Activated CD4-positive, alpha-beta T cell treated with anti-CD3 and anti-CD28 coated beads for 48 hours (primary cell): ENCODE measurements around the gene SPR.

Experiments
- DNase-seq: peaks from one replicate; pipeline ENCODE4 v3.0.0-alpha.2; 2020

SPR gene

GRCh38 chr2:72916743-72917137 is 29.5 kb downstream of the SPR start:
- DNase-seq: no peak

- DNase-seq: peak; percentile 69
Observed at GRCh38 chr2:72917138-72917876, 30.1 kb downstream of the SPR start, which contains the start of gene EMX1. EMX1 (plus strand) TSS chr2:72917519; CDS start chr2:72917853, 334 bp downstream.

DNA sequence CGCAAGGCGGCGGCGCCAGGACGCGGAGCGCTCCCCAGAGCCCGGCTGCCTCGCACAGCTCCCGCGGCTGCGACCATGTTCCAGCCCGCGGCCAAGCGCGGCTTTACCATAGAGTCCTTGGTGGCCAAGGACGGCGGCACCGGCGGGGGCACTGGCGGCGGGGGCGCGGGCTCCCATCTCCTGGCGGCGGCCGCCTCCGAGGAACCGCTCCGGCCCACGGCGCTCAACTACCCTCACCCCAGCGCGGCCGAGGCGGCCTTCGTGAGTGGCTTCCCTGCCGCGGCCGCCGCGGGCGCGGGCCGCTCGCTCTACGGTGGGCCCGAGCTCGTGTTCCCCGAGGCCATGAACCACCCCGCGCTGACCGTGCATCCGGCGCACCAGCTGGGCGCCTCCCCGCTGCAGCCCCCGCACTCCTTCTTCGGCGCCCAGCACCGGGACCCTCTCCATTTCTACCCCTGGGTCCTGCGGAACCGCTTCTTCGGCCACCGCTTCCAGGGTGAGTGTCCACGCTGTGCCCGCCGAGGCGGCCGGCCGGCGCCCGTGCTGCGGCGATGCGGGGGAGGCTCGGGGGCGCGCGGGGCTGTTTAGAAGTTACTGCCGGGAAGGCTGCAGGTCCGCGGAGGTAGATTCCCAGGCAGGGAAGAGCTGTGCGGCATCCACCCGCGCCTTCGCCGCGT is 30.8 kb downstream of the SPR start:
- DNase-seq: peak; percentile 22

GRCh38 chr2:72919414-72920317 is 32.5 kb downstream of the SPR start:
- no peak for DNase-seq

DNA sequence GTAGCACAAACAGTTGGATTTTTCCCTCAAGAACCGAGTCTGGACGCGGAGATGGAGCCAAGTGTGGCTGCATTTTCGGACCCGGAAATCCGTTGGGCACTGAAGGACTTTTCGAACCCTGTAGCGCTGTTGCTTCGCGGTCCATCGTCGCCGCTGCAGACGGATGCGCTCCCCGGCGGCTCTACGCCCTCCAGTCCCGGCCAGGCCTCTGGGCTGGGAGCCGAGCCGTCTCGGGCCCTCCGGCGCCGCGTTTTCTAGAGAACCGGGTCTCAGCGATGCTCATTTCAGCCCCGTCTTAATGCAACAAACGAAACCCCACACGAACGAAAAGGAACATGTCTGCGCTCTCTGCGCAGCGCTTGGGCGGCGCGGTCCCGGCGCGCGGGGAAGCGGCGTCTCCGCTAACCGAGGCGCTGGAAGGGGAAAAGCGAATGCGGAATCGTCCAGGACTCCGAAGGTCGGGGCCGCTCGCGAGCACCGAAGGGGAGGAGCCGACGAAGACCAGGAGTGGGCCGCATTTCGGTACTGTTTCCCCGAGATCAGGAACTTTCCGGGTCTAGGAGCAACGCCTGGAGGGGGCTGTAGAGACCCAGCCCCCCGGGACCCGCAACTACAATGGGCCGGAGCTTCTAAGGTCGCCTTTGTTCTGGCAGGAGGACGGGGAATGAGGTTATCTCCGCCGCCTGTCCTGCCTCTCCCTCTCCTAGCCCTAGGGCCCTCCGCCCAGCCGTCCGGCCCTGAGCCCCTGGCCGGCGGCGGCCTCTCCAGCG is 33.3 kb downstream of the SPR start:
- peak; percentile 54 for DNase-seq

DNA sequence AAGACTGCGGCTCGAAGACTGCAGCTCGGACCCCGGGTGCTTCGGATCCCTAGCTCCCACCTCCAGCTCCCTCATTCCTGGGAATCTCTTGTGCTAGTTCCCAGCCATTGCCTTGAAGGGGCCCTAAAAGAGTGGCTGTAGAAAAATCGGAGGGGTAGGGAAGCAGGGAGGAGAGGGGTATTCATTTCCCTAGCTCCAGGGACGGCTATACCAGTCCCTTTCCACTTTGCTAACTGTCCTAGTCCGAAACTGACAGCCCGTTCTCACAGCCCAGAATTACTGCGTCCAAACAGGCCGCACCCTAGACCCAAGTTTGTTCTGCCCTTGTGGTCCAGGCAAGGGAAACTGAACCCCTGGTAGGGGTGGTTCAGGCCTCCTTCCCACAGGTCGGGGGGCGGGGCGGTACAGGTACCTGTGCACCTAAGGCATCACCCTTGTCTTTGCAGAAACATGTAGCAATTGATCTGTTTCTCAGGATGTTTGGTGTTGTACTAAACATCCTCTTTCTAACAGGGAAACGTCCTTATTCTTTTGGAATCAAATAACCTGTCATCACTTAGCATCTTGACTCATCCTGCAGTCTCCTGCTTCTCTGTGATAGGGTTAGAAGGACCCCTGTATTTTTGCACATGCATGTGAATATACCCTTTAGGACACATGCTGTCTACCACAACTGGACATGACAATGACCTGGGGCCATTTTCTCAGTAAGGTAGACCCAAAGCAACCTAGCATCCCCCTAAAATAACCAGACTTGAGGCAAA is 34.1 kb downstream of the SPR start:
- DNase-seq: no peak

GRCh38 chr2:72921853-72922252 is 34.6 kb downstream of the SPR start:
- DNase-seq: no peak

DNA sequence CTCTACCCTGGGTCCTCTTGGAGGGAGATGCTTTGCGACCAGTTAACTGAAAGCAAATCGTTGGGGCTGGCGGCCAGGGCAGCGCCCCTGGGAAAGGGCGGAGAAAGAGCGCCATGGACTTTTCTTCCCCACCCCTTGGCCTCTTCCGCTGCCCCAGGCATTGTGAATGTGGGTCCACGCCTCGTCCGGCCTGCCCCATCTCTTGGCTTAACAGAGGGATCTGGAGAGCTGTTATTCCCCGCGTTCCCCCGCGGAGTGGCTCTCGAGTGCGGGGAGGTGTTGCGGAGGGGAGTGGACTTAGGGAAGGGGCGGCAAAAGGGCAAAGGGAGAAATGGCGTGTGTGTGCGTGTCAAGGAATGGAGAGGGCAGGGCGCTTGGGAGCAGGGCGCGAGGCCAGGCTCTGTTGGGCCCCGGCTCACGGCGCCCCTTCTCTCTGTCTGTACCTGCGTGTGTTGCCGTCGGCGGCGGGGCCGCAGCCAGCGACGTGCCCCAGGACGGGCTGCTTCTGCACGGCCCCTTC is 36.7 kb downstream of the SPR start:
- DNase-seq: no peak

DNA sequence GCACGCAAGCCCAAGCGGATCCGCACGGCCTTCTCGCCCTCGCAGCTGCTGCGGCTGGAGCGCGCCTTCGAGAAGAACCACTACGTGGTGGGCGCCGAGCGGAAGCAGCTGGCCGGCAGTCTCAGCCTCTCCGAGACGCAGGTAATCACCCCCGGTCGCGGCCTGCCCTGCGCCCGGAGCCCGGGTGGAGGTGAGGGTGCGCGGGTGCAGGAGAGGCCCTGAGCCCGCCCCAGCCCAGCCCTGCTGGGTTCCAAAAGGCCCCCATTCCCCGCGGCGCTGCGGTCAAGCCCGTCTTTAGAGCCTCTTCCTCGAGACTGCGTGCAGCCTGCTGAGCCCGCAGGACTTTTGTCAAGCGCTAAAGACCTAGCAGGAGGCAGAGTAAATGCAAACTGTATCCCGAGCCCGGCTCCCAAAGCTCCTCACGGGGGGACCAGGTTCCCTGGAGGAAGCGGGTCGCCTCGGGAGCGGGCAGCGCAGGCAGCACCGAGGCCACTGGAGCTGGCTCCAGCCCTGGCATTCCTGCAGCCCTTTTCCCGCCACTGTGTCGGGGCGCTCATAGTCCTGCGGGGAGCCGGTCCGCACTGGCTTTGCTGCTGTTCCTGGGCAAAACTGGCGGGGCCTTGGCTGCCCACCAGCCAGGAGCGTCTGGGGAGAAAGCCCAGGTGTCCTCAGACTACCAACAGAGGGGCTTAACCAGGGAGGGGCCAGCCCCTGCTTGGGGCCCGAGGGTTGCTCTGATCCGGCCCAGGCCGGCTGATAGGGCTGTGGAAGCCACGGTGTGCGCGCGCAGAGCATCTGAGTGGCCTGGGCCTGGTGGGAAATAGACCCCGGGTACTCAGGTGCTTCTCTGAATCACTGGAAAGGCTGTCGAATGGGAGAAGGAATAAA is 37.4 kb downstream of the SPR start:
- peak; percentile 18 for DNase-seq

- no peak for DNase-seq
Observed at GRCh38 chr2:72925328-72925943, 38.2 kb downstream of the SPR start.

- DNase-seq: no peak
Observed at GRCh38 chr2:72926368-72926767, 39.2 kb downstream of the SPR start.

DNA sequence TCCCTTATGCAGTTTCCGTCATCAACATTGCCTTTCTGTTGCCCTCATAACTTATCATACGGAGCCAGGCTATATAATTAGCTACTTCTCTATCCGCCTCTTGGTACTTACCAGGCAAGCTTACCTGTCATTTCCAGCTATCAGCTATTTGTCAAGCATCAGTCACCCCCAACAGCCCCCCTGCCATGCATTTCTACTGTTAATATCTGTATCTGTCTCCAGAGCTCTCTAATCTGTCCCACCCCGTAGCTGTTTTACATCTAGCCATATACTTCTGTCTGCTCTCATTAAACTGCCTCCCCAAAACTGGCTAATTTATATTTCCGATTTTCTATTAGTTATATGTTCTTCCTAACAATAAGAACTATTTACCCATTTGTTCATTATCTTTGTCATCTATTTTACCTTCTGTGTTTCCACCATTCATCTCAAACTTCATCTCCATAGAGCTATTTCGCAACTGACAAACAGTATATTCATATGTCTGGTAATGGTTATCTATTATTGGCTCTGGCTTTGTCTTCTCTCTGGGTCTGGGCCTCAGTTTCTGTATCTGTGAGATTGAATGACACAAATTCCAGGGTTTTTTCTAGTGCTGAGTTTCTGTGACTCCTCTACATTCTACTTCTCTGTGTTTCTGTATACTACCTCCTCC is 39.7 kb downstream of the SPR start:
- DNase-seq: no peak

- no peak for DNase-seq
Observed at GRCh38 chr2:72927619-72928550, 40.7 kb downstream of the SPR start.

- no peak for DNase-seq
Observed at GRCh38 chr2:72929010-72929409, 41.8 kb downstream of the SPR start.

DNA sequence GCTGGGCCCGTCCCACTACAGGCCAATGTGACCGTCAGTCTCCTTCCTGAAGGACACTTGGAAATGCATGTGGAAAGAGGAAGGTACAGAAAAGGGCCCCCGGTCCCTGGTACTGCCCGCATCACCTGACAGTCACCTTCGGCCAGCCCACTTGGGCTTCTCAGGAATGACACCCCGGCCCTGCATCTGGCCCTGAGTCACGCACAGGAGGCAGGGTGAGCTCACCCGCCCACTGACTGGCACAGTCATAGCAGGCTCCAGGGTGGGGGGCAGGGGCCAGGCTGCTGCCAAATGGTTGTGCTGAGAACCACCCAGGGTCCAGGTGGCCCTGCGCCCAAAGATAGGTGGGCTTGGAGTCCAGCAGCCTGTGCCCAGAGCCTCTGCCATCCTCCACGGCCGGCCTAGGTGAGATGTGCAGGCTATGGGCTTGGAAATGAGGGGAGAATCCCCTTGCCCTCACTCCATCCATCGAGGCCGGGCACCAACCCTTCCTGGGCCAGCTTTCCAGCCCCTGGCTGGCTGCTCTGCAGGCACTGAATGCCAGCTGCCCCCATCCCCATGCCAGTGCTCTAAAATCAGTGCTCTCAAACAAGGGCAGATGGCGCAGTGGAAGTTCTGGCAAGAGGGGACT is 44.2 kb downstream of the SPR start:
- DNase-seq: peak; percentile 64

- DNase-seq: no peak
Observed at GRCh38 chr2:72932045-72932740, 45.0 kb downstream of the SPR start.

DNA sequence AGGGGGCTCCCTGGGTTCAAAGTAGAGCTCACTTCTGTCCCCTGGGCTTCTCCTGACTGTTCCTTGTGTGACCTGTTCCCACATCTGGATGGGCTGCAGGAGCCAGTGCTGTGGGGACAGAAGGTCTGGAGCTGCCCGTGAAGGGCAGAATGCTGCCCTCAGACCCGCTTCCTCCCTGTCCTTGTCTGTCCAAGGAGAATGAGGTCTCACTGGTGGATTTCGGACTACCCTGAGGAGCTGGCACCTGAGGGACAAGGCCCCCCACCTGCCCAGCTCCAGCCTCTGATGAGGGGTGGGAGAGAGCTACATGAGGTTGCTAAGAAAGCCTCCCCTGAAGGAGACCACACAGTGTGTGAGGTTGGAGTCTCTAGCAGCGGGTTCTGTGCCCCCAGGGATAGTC is 45.6 kb downstream of the SPR start:
- DNase-seq: no peak
